HepG2 (cell line): ENCODE data around the gene FGD5. TPM values are rescaled to one million over a fixed set of nuclear protein-coding genes. Genes with fewer than 3 reads are reported as not detected.

Experiments
- ATAC-seq: fragments of 200-7000 bp; cut with Tn5 transposase; 3 replicates; pipeline ENCODE4 v1.9.1; 2020; ENCODE audit warnings: mild to moderate bottlenecking, moderate library complexity
- BruUV-seq: library from RNA; stranded (reverse); fragments of 400-500 nt; replicated peaks from 2 replicates; lab custom pipeline; 2021; lab: Mats Ljungman, UMichigan
- CTCF ChIA-PET: fragments of 300-600 bp; formaldehyde crosslinking; extraction: SDS; loops from one replicate; lab custom pipeline; 2021; ENCODE audit warnings: low total read pairs, inconsistent platforms, low intra/inter-chr PET ratio; lab: Yijun Ruan, JAX
- POLR2A ChIA-PET: fragments of 350-600 bp; sonication (Branson Sonifier 250); formaldehyde crosslinking; loops from one replicate; lab custom pipeline; 2020; ENCODE audit warnings: antibody characterized with exemption, inconsistent platforms; lab: Yijun Ruan, JAX
- DNase-seq: peaks from one replicate; pipeline ENCODE4 v3.0.0-alpha.2; 2015; ENCODE audit warnings: low spot score
- FAIRE-seq: peaks from 3 replicates; lab custom pipeline; 2011; peaks lifted over from hg19 to GRCh38; lab: Jason Lieb, UNC
- H2AFZ ChIP-seq: one replicate; pipeline ENCODE4 v1.6.1; 2011; ENCODE audit warnings: low read length, inconsistent platforms
- H3K27ac ChIP-seq: fragments of 300-600 bp; 3 replicates; pipeline ENCODE4 v1.8.0; 2011; ENCODE audit warnings: mixed run types, mild to moderate bottlenecking, mixed read lengths, low read length, inconsistent platforms; ENCODE audit not compliant: insufficient read depth; ENCODE audit errors: extremely low read length
- H3K27me3 ChIP-seq, 2 experiments: fragments of 200-600 bp in 1 of 2; 2 replicates in 1 of 2; 3 replicates in 1 of 2; pipeline versions ENCODE4 v1.6.0 to v1.8.0; 2011; ENCODE audit warnings: low read length in 2 of 2, mild to moderate bottlenecking in 2 of 2, moderate library complexity in 2 of 2, inconsistent platforms in 1 of 2; ENCODE audit not compliant: insufficient read depth in 2 of 2, control insufficient read depth in 1 of 2
- H3K36me3 ChIP-seq, 2 experiments: fragments of 200-600 bp in 1 of 2; replicated peaks in 1 of 2; 2 replicates in 1 of 2; 3 replicates in 1 of 2; pipeline versions ENCODE4 v1.5.1 to v1.8.0; 2011; ENCODE audit warnings: low read length in 2 of 2, inconsistent platforms in 1 of 2; ENCODE audit not compliant: insufficient read depth in 2 of 2, control insufficient read depth in 1 of 2
- H3K4me1 ChIP-seq: 2 replicates; pipeline ENCODE4 v1.5.1; 2012; ENCODE audit warnings: low read length, inconsistent platforms; ENCODE audit not compliant: insufficient read depth
- H3K4me2 ChIP-seq: 2 replicates; pipeline ENCODE4 v1.6.0; 2011; ENCODE audit warnings: low read depth, low read length, inconsistent platforms
- H3K4me3 ChIP-seq, 3 experiments: fragments of 200-600 bp in 1 of 3; sonication (generic), shearing (Covaris generic) in 1 of 3; replicated peaks in 1 of 3; 2 replicates each; pipeline ENCODE4 v1.5.1; 2011 to 2016; ENCODE audit warnings: low read length in 3 of 3, inconsistent platforms in 2 of 3, low read depth in 2 of 3, mild to moderate bottlenecking in 2 of 3, control low read depth in 1 of 3, mixed read lengths in 1 of 3; ENCODE audit not compliant: insufficient read depth in 1 of 3
- H3K79me2 ChIP-seq: one replicate; pipeline ENCODE4 v1.6.1; 2011; ENCODE audit warnings: low read length, inconsistent platforms; ENCODE audit not compliant: insufficient read depth
- H3K9ac ChIP-seq: 2 replicates; pipeline ENCODE4 v1.6.0; 2011; ENCODE audit warnings: mild to moderate bottlenecking, low read depth, low read length, inconsistent platforms; ENCODE audit not compliant: insufficient read depth
- H3K9me3 ChIP-seq: 2 replicates; pipeline ENCODE4 v1.5.1; 2012; ENCODE audit warnings: mild to moderate bottlenecking, low read length
- H4K20me1 ChIP-seq: 2 replicates; pipeline ENCODE4 v1.6.0; 2011; ENCODE audit warnings: inconsistent platforms, mild to moderate bottlenecking, low read length, moderate library complexity; ENCODE audit not compliant: insufficient read depth
- CENPX ChIP-seq: sonication (generic); formaldehyde crosslinking; IDR thresholded peaks from 2 replicates; pipeline ENCODE4 v1.9.0; 2021; ENCODE audit warnings: mild to moderate bottlenecking, missing genetic modification reagents, moderate library complexity
- FOXJ3 ChIP-seq: sonication (generic); formaldehyde crosslinking; IDR thresholded peaks from 2 replicates; pipeline ENCODE4 v1.4.0; 2020; ENCODE audit warnings: missing genetic modification reagents, mild to moderate bottlenecking, borderline replicate concordance
- MIXL1 ChIP-seq: IDR thresholded peaks from 2 replicates; pipeline ENCODE4 v1.6.1; 2016
- MTF1 ChIP-seq: sonication (generic); formaldehyde crosslinking; IDR thresholded peaks from 2 replicates; pipeline ENCODE4 v1.5.0; 2020; ENCODE audit warnings: missing genetic modification reagents
- NR2F1 ChIP-seq, 2 experiments: fragments of 450-650 bp in 1 of 2; formaldehyde crosslinking in 1 of 2; IDR thresholded peaks; 2 replicates each; pipeline versions ENCODE4 v1.5.0 to v1.6.1; 2016 to 2020; ENCODE audit warnings: mild to moderate bottlenecking in 1 of 2, missing compliant biosample characterization in 1 of 2, missing genetic modification reagents in 1 of 2, moderate library complexity in 1 of 2
- POLR2AphosphoS5 ChIP-seq: IDR thresholded peaks from 2 replicates; pipeline ENCODE4 v1.6.1; 2012; ENCODE audit warnings: low read depth, low read length
- RBAK ChIP-seq: sonication (generic); formaldehyde crosslinking; IDR thresholded peaks from 2 replicates; pipeline ENCODE4 v1.5.1; 2020; ENCODE audit warnings: mild to moderate bottlenecking, missing genetic modification reagents
- TAF1 ChIP-seq: sonication (generic); formaldehyde crosslinking; IDR thresholded peaks from 2 replicates; pipeline ENCODE4 v1.4.0; 2020; ENCODE audit warnings: missing genetic modification reagents
- TFDP1 ChIP-seq: IDR thresholded peaks from 2 replicates; pipeline ENCODE4 v1.6.1; 2016; ENCODE audit warnings: missing compliant biosample characterization, missing genetic modification reagents, borderline replicate concordance
- THAP9 ChIP-seq: sonication (generic); formaldehyde crosslinking; IDR thresholded peaks from 2 replicates; pipeline ENCODE4; 2020; ENCODE audit warnings: missing genetic modification reagents, mild to moderate bottlenecking, borderline replicate concordance
- TP53 ChIP-seq: sonication (generic); formaldehyde crosslinking; conservative IDR thresholded peaks from 2 replicates; pipeline ENCODE4 v1.4.0; 2020; ENCODE audit warnings: missing genetic modification reagents
- ZGPAT ChIP-seq: IDR thresholded peaks from 2 replicates; pipeline ENCODE4 v1.6.1; 2016; ENCODE audit warnings: mild to moderate bottlenecking
- ZNF275 ChIP-seq: sonication (generic); formaldehyde crosslinking; IDR thresholded peaks from 2 replicates; pipeline ENCODE4 v1.8.0; 2022; ENCODE audit warnings: missing genetic modification reagents, mild to moderate bottlenecking, inconsistent platforms, borderline replicate concordance
- ZNF317 ChIP-seq: sonication (generic); formaldehyde crosslinking; IDR thresholded peaks from 2 replicates; pipeline ENCODE4 v1.5.0; 2020; ENCODE audit warnings: mild to moderate bottlenecking, missing genetic modification reagents
- ZNF44 ChIP-seq: sonication (generic); formaldehyde crosslinking; IDR thresholded peaks from 2 replicates; pipeline ENCODE4 v1.5.1; 2020; ENCODE audit warnings: mild to moderate bottlenecking, missing genetic modification reagents
- ZNF777 ChIP-seq: sonication (generic); formaldehyde crosslinking; IDR thresholded peaks from 2 replicates; pipeline ENCODE4 v1.4.0; 2020; ENCODE audit warnings: missing genetic modification reagents
- ZSCAN12 ChIP-seq: sonication (generic); formaldehyde crosslinking; IDR thresholded peaks from 2 replicates; pipeline ENCODE4 v1.9.0; 2021; ENCODE audit warnings: mild to moderate bottlenecking, missing genetic modification reagents
- WGBS: methylation state at CpG from one replicate; pipeline ENCODE4 v1.1.6; 2017; ENCODE audit warnings: low lambda C conversion rate; 5-methylcytosine and 5-hydroxymethylcytosine counted together
- in situ Hi-C: cut with HindIII; loops from 2 replicates; pipeline ENCODE4 v1.10.0; 2017; ENCODE audit warnings: low pct_unique_long_range_greater_than_20kb; ENCODE audit not compliant: extremely low pct_ligation_motif_present
- intact Hi-C: fragments of 100-400 bp; cut with micrococcal nuclease; formaldehyde crosslinking; loops from one replicate; pipeline ENCODE4 v1.10.0; 2022; ENCODE audit not compliant: unreplicated experiment
- polyA plus RNA-seq, 8 experiments: library from polyadenylated mRNA; depleted of rRNA in 3 of 8; stranded (reverse) in 7 of 8; unstranded in 1 of 8; fragments of >200 nt; fragmentation: Illumina TruSeq in 4 of 8; extraction: Trizol in 4 of 8; gene quantifications; 2 replicates each; pipeline versions ENCODE4 v1.2.1 to v1.2.3, GENCODE V29; 2011 to 2016; ENCODE audit warnings: low read depth in 4 of 8, missing spikeins in 1 of 8, mixed read lengths in 1 of 8; ENCODE audit not compliant: insufficient read depth in 1 of 8
- total RNA-seq, 5 experiments: library from RNA; depleted of rRNA; stranded (reverse); fragments of >200 nt; fragmentation: Illumina TruSeq; extraction: Trizol; gene quantifications; 2 replicates each; pipeline ENCODE4 v1.2.3, GENCODE V29; 2016; ENCODE audit warnings: low read depth in 1 of 5

FGD5 gene
- total and polyA plus RNA-seq, 2 of the 13 experiments (the other 11 are each of a cell fraction or from before 2014, with no cell fraction given) = 0.17 TPM; not detected in 1

- H3K79me2 ChIP-seq = peaks cover 58% of the 10 kb centered on the region
- DNase-seq (peak; percentile 68), ATAC-seq (peak; percentile 76), FAIRE-seq (no peak)
- H2AFZ ChIP-seq = no peak within 1 kb of the TSS
- peak within 1 kb of the TSS; percentile 91 for H3K27ac ChIP-seq
- in situ Hi-C loops (no loop called here), intact Hi-C loops (loop anchor here (10.0 kb wide), 1 partner anchor 258 kb away; the partner anchor contains the start of gene CAPN7)
- H3K9ac ChIP-seq = peak within 1 kb of the TSS; percentile 94
- peaks cover 4 to 28% of the 10 kb centered on the region in 2 experiments; a peak in 4 of 5 replicates for H3K36me3 ChIP-seq
- ChIA-PET CTCF (no interaction called here), POLR2A (interaction anchor here (1.5 kb wide), 1 partner anchor 296 kb away, joined by 8 read pairs; the partner anchor contains the start of gene CCDC174)
- WGBS = 0% methylated on average over 1 of the region's 108 CpGs
- H3K4me3 ChIP-seq = peak within 1 kb of the TSS; percentile 79 to 97 (median 95)
- peaks cover 58% of the 10 kb centered on the region for H3K4me1 ChIP-seq
- no peaks in the 10 kb centered on the region for H3K27me3 ChIP-seq
- no TSS peak for BruUV-seq
- peak within 1 kb of the TSS; percentile 77 for H3K4me2 ChIP-seq
- H3K9me3 ChIP-seq = no peaks in the 10 kb centered on the region
- peaks cover 9% of the 10 kb centered on the region for H4K20me1 ChIP-seq
- TF ChIP-seq RBAK (CRISPR knock-in tag) (no peak), ZNF275 (no peak; the same call in 1 of the 2 replicates), CENPX (CRISPR knock-in tag) (no peak), THAP9 (CRISPR knock-in tag) (peak; percentile 44; the same call in 1 of the 2 replicates), ZGPAT (CRISPR knock-in tag) (0 out of 2 replicates have a peak, but pooled peaks have one; percentile 46), TFDP1 (CRISPR knock-in tag) (peak; percentile 74; the same call in 1 of the 2 replicates), ZNF44 (no peak), FOXJ3 (CRISPR knock-in tag) (no peak), MTF1 (no peak), POLR2AphosphoS5 (peak; percentile 57; the same call in 1 of the 2 replicates), ZNF317 (0 out of 2 replicates have a peak, but pooled peaks have one; percentile 29), ZSCAN12 (CRISPR knock-in tag) (no peak), NR2F1 (CRISPR knock-in tag; IDR thresholded peaks at IDR 0.05) (peak; percentile 67 to 74; a peak in 3 of 4 replicates), MIXL1 (CRISPR knock-in tag) (no peak), TP53 (no peak), ZNF777 (peak; percentile 62; the same call in 1 of the 2 replicates), TAF1 (CRISPR knock-in tag) (peak; percentile 66)
Observed at GRCh38 chr3:14947100-14947885, 128.5 kb downstream of the FGD5 start, which contains the start of gene NR2C2. Gene NR2C2, plus strand, starts transcription at chr3:14947583. Its CDS starts 56,332 bp downstream, at chr3:15003915.
